Esophagus muscularis mucosa (tissue), 4 donors: Measurements from ENCODE around the gene IQGAP2. TPM values are rescaled to one million over a fixed set of nuclear protein-coding genes. Genes with fewer than 3 reads are reported as not detected.
"Not testable (repeated sequence)": the region's sequence is repeated elsewhere in the genome, so short reads cannot be mapped to it uniquely, and the experiment has no call there.

Experiments
- DNase-seq: peaks from one replicate; pipeline ENCODE4 v3.0.0-alpha.2; 2017; ENCODE audit errors: extremely low spot score
- H3K27ac ChIP-seq, 4 donors: fragments of 200-600 bp; sonication (generic); replicated peaks in 1 of 4; 1 replicate in 3 of 4; 2 replicates in 1 of 4; pipeline ENCODE4 v1.5.1; 2016 to 2019; ENCODE audit warnings: mild to moderate bottlenecking in 1 of 4
- H3K27me3 ChIP-seq, 4 donors: fragments of 200-600 bp; sonication (generic); one replicate each; pipeline versions ENCODE4 v1.5.1 to v1.6.0; 2016 to 2019
- H3K36me3 ChIP-seq, 4 donors: fragments of 200-600 bp; sonication (generic); one replicate each; pipeline ENCODE4 v1.5.1; 2016 to 2019
- H3K4me1 ChIP-seq, 4 donors: fragments of 200-600 bp; sonication (generic); one replicate each; pipeline ENCODE4 v1.5.1; 2016 to 2019
- H3K4me3 ChIP-seq, 4 donors: fragments of 200-600 bp; sonication (generic); 1 replicate in 2 of 4; 2 replicates in 2 of 4; pipeline ENCODE4 v1.5.1; 2016 to 2019; ENCODE audit warnings: mild to moderate bottlenecking in 4 of 4, moderate library complexity in 1 of 4
- H3K9me3 ChIP-seq, 4 donors: fragments of 200-600 bp; sonication (generic); 1 replicate in 3 of 4; 2 replicates in 1 of 4; pipeline ENCODE4 v1.5.1; 2016 to 2019
- EP300 ChIP-seq: sonication (generic); formaldehyde crosslinking; IDR thresholded peaks from one replicate; pipeline ENCODE4 v1.6.1; 2017; ENCODE audit warnings: antibody characterized with exemption
- POLR2A ChIP-seq: fragments of 450-650 bp; IDR thresholded peaks from one replicate; pipeline ENCODE4 v1.6.1; 2017; ENCODE audit warnings: antibody characterized with exemption, moderate library complexity, mild to moderate bottlenecking, low read depth
- POLR2AphosphoS5 ChIP-seq, 2 donors: sonication (generic); formaldehyde crosslinking; IDR thresholded peaks; one replicate each; pipeline ENCODE4 v1.6.1; 2017; ENCODE audit warnings: antibody characterized with exemption in 2 of 2
- WGBS: methylation state at CpG from one replicate; pipeline ENCODE4 v1.1.5; 2018; 5-methylcytosine and 5-hydroxymethylcytosine counted together
- intact Hi-C: fragments of 100-400 bp; cut with DNase I; formaldehyde crosslinking; loops from one replicate; pipeline ENCODE4 v1.15.1; 2023
- total RNA-seq, 4 donors: library from RNA; depleted of rRNA; stranded (reverse); fragments of >200 nt; gene quantifications; one replicate each; pipeline versions ENCODE4 v1.1.0 to v1.2.1, GENCODE V29; 2016
- TF ChIP-seq, protein P1 (sequence below), 3 experiments: fragments of 200-600 bp in 2 of 3; fragments of 450-650 bp in 1 of 3; sonication (generic) in 2 of 3; IDR thresholded peaks; one replicate each; pipeline ENCODE4 v1.5.1; 2017 to 2019; ENCODE audit warnings: antibody characterized with exemption in 3 of 3, mild to moderate bottlenecking in 2 of 3, moderate library complexity in 1 of 3

IQGAP2 gene
- total RNA-seq, 4 donors from 2014 or later, result 14.9 to 30.7 (median 20.8) TPM

DNA sequence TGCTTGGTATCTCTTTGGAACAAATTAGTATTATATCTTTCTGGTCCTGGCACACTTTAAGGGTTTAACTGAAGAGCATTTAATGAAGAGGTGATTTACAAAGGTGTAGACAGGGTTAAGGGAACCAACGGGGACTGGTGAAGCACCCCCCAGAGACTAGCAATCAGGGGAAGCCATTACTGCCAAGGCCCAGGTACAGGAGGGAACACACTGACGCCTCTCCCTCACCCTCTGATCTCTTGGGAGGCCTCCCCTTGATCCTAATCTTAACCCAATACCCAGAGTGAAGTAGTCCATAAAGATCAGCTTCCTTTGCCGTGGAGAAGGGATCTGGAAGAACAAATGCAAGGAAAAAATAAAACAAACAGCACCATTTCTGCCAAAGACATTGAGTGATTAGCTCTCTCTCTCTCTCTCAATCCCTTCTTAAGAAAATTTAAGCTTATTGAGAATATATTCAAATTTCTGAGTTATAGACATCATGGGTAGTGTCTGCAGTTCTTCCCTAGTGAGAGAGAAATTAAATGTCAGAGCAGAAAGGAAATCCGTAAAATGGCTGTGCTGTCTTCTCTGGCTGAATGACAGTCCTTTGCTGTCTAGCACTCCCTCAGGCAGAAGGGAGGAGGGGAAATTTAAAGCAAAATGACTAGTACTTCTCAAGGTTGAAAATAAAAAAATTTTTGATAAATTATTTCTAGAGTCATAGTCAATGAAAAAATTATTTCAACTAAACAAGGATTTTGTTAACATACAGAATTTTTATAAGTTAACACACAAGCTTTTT is 332.9 kb downstream of the IQGAP2 start:
- Histone ChIP-seq H3K36me3 (peaks cover 0 to 11% (median 0%) of the 10 kb centered on the region in 4 donors), H3K9me3 (no peaks in the 10 kb centered on the region), H3K4me1 (peaks cover 0 to 8% (median 3%) of the 10 kb centered on the region in 4 donors), H3K27me3 (no peaks in the 10 kb centered on the region), H3K27ac (no peak overlapping the region), H3K4me3 (no peak overlapping the region)
- intact Hi-C loops, result no loop called here
- no peak for DNase-seq
- 76% methylated on average over 4 of the region's 4 CpGs for WGBS
- no peak for TF ChIP-seq EP300
- TF ChIP-seq POLR2A, result no peak
- no peak for TF ChIP-seq POLR2AphosphoS5 (IDR thresholded peaks at IDR 0.05)
- TF ChIP-seq, protein P1, sequence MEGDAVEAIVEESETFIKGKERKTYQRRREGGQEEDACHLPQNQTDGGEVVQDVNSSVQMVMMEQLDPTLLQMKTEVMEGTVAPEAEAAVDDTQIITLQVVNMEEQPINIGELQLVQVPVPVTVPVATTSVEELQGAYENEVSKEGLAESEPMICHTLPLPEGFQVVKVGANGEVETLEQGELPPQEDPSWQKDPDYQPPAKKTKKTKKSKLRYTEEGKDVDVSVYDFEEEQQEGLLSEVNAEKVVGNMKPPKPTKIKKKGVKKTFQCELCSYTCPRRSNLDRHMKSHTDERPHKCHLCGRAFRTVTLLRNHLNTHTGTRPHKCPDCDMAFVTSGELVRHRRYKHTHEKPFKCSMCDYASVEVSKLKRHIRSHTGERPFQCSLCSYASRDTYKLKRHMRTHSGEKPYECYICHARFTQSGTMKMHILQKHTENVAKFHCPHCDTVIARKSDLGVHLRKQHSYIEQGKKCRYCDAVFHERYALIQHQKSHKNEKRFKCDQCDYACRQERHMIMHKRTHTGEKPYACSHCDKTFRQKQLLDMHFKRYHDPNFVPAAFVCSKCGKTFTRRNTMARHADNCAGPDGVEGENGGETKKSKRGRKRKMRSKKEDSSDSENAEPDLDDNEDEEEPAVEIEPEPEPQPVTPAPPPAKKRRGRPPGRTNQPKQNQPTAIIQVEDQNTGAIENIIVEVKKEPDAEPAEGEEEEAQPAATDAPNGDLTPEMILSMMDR (IDR thresholded peaks at IDR 0.05), result no peak

DNA sequence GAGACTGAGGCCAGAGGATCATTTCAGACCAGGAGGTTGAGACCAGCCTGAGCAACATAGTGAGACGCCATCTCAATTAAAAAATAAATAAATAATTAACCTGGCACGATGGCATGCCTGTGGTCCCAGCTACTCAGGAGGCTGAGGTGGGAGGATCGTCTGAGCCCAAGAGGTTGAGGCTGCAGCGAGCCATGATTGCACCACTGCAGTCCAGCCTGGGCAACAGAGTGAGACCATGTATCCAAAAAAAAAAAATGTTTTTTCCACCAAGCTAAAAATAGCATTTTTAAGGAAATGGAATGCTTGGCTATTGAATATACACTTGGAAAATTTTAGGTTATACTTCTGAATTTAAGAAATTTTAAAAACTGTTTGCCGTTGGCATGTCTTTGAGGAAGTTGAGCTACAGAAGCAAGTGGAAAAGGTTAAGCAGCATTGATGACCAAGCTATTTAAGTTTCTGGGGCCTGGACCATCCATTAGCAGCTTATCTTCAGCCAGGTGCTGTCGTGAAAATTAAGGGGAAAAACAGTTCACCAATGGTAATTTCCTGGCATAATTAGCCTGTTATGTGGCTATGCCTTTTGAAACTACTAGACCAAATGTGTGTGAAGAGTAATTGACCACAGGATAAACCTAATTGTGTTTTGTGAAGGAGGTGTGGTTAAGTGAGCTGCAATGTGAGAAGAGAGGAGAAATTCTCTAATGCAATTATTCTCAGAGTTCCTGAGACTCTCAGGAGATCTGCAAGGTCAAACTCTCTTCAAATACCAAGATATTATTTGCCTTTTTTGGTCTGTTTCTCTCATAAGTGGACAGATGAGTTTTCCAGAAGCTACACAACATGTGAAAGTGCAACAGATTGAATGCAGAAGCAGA is 333.8 kb downstream of the IQGAP2 start:
- Histone ChIP-seq H3K4me1 (peaks cover 0 to 8% (median 3%) of the 10 kb centered on the region in 4 donors), H3K27ac (no peak overlapping the region), H3K4me3 (no peak overlapping the region), H3K36me3 (peaks cover 0 to 11% (median 0%) of the 10 kb centered on the region in 4 donors), H3K27me3 (no peaks in the 10 kb centered on the region), H3K9me3 (no peaks in the 10 kb centered on the region)
- 73% methylated on average over 6 of the region's 6 CpGs for WGBS
- intact Hi-C loops, result no loop called here
- no peak for DNase-seq
- no peak for TF ChIP-seq POLR2A
- TF ChIP-seq POLR2AphosphoS5 (IDR thresholded peaks at IDR 0.05), result no peak
- TF ChIP-seq, protein P1 (IDR thresholded peaks at IDR 0.05), result no peak
- no peak for TF ChIP-seq EP300

DNA sequence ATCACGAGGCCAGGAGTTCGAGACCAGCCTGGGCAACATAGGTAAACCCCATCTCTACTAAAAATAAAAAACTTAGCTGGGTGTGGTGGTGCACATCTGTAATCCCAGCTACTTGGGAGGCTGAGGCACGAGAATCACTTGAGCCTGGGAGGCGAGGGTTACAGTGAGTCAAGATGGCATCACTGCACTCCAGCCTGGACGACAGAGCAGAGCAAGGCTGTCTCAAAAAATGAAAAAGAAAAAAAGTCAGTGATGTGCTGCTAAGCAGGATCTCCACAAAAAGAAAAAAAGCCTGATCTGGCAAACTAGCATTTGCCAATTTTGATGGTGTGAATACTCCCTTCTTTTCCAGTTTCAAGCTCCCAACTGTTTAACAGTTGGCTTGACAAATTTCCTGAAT is 334.8 kb downstream of the IQGAP2 start:
- intact Hi-C loops, result no loop called here
- H3K4me1 ChIP-seq, result peaks cover 0 to 8% (median 3%) of the 10 kb centered on the region in 4 donors
- no peaks in the 10 kb centered on the region for H3K9me3 ChIP-seq
- TF ChIP-seq, protein P1 (IDR thresholded peaks at IDR 0.05), result no peak
- TF ChIP-seq POLR2AphosphoS5 (IDR thresholded peaks at IDR 0.05) (no peak), EP300 (no peak), POLR2A (no peak)
- H3K27me3 ChIP-seq, result no peaks in the 10 kb centered on the region
- H3K36me3 ChIP-seq, result peaks cover 0 to 5% (median 0%) of the 10 kb centered on the region in 4 donors
- no peak overlapping the region for H3K4me3 ChIP-seq
- H3K27ac ChIP-seq, result no peak overlapping the region
- 86% methylated on average over 5 of the region's 5 CpGs for WGBS
- no peak for DNase-seq

DNA sequence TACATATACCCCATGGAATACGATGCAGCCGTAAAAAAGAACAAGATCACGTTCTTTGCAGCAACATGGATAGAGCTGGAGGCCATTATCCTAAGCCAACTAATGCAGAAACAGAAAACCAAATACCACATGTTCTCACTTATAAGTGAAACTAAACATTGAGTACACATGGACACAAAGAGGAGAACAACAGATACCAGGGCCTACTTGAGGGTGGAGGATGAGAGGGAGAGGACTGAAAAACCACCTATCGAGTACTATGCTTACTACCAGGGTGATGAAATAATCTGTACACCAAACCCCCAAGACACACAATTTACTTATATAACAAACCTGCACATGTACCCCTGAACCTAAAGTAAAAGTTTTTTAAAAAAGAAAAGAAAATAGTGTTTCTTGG is 338.4 kb downstream of the IQGAP2 start:
- H3K4me1 ChIP-seq, H3K36me3 ChIP-seq, intact Hi-C loops, H3K27me3 ChIP-seq, H3K27ac ChIP-seq, DNase-seq, H3K9me3 ChIP-seq, H3K4me3 ChIP-seq: not testable (repeated sequence)
- WGBS, result 95% methylated on average over 4 of the region's 4 CpGs

DNA sequence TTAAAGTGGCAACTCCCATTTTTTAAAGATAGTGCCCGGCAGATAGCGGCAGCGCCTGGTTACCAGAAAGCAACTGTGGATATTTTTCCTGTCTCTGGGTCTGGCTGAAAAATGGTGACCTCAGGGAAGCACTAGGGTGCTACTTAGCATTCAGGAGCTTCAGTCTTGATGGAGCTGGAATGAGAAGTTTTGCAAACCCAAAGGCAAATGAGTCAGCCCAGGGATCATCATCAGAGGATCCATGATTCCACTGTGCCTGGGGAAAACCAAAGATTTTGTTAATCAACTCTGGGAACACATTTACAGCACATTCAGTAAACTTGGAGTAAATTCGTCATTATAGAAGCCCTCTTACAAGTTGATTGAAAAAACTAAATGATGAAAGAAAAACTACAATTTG is 339.5 kb downstream of the IQGAP2 start:
- H3K36me3 ChIP-seq, result no peaks in the 10 kb centered on the region
- intact Hi-C loops, result no loop called here
- H3K4me1 ChIP-seq, result peaks cover 0 to 6% (median 0%) of the 10 kb centered on the region in 4 donors
- H3K9me3 ChIP-seq, result no peaks in the 10 kb centered on the region
- no peak overlapping the region for H3K4me3 ChIP-seq
- DNase-seq, result no peak
- H3K27me3 ChIP-seq, result no peaks in the 10 kb centered on the region
- 98% methylated on average over 4 of the region's 4 CpGs for whole genome bisulfite sequencing
- no peak overlapping the region for H3K27ac ChIP-seq
- TF ChIP-seq POLR2AphosphoS5 (IDR thresholded peaks at IDR 0.05), result no peak
- TF ChIP-seq, protein P1 (IDR thresholded peaks at IDR 0.05), result no peak
- no peak for TF ChIP-seq EP300
- TF ChIP-seq POLR2A, result no peak
